ENCODE measurements around the gene NHERF1.

NHERF1 gene

GRCh38 chr17:74790161-74791058 lies 42.0 kb downstream of the NHERF1 start:
- DNase-seq: no peak

DNA sequence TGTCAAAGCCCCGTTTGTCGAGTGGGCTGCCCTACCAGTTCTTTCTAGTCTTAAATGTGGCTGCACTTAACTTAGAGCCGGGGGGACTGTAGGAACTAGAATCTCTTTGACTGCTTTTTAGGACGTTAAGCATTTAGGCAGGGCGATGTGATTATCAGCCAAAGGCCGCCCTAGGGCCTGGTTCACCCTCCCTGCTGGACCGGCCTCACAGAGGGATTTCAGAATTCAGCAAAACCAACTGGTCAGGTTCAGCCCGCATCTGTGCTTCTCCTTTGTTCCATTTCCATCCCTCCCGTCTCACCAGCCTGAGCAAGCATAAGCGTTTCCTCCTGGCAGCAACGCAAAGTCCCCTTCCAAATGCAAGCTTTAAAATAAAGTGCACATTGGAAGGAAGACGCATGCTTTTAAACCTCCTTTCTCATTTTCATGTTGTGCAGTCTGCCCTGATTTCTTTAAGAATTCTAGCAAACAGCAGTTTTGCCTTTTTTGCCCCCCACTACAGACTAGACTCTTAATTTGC lies 44.2 kb downstream of the NHERF1 start:
- no peak for DNase-seq

- no peak for DNase-seq
Measured at GRCh38 chr17:74795327-74796020, 47.0 kb downstream of the NHERF1 start.

DNA sequence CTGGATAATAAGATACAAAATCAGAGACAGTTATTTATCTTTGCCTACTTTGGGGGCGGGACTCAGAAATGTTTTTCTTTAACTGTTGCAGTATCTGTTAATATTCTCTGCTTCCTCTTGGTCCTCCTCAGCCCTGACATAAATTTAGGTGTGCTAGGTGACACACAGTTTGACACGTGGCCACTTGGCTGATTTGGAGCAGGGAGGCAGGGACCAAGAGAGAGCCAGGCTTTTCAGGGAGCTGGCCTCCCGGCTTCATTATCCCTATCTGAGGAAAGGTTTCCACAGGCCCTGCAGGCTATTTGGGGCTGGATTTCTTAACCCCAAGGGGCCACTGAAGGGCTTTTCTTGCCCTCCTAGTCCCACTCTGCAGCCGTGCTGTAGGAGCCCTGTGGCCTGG lies 47.8 kb downstream of the NHERF1 start:
- DNase-seq: no peak

GRCh38 chr17:74796866-74797265 lies 48.4 kb downstream of the NHERF1 start:
- no peak for DNase-seq

DNA sequence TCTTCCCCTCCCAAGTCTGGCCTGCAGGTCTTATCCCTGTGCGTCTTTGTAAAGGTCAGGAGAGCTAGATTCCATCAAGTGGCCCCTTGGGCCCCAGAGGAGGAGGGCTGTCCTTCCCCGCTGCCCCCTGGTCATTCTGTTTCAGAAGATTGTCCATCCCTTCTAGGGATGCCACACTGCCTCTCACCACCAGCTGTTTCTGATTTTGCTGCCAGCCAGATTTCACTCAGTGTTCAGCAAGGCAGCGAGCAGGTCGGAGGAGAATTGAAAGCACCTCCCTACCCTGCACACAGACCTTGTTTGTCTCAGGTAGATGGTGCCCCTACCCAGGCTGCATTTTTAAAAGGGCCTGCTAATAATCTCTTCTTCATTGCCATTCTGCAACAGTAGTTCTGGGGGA lies 49.4 kb downstream of the NHERF1 start:
- no peak for DNase-seq

GRCh38 chr17:74798239-74798707 lies 49.8 kb downstream of the NHERF1 start:
- DNase-seq: no peak

- no peak for DNase-seq
Measured at GRCh38 chr17:74799097-74799496, 50.7 kb downstream of the NHERF1 start.

DNA sequence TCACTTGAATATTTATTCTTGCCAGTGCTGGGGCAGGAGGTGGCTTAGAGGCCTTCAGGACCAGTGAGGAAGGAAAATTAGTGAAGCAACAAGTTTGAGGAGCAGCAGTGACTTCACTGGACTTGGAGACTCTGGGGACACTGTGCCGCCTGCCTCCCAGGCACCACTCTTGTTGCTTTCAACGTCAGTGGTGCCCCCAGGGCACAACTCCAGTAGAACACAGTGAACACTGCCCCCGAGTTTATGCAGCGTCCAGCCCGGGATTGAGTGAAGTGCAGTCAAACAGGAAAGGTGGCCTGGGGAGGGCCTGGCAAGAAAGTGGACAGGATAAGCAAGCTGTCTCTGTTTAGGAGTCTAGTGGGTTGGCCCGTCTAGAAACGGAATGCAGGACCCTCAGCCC lies 52.1 kb downstream of the NHERF1 start:
- DNase-seq: no peak

GRCh38 chr17:74801896-74802295 lies 53.5 kb downstream of the NHERF1 start:
- no peak for DNase-seq

DNA sequence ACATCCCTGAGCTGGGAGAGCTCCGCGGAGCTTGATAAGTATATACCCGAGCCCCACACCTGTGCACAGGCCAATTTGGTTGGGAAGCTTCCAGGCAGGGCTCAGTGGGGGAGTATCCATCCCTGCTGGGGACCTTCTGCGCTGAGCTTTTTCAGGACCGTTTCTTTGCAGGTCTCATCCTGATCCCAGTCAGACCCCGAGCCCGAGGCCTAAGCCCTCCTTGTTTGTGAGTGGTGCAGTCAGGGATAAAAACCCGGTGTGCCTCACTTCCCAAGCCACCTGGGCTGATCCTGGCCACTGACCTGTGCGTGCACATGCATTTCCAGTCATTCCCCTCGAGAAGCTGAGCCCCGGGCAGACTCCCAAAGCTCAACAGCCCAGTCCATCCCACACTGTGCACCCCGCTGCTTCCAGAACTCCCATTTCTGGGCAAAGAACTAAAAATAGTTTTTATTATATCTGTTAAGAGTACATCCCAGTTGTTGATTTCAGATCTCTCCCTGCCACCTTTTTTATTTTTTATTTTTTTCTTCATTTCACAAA lies 55.0 kb downstream of the NHERF1 start:
- DNase-seq: no peak

DNA sequence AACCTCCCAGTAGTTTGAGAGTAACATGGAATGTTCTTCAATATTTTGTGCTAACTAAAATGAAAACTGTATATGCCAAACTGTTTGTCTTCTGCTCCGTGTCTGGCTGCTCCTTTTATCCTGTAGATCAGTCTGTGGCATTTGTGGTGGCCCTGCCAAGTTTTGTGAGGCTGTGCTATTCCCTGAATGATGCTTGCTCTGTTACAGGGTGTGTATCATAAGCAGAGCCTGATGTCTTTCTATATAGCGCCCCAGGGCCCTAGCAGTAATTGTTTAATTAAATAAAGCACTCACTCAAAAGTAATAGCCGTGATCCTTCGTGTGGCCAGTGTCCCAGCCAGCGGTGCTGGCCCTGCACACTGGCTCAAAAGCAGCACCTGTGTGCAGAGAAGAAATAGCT lies 55.5 kb downstream of the NHERF1 start:
- no peak for DNase-seq

DNA sequence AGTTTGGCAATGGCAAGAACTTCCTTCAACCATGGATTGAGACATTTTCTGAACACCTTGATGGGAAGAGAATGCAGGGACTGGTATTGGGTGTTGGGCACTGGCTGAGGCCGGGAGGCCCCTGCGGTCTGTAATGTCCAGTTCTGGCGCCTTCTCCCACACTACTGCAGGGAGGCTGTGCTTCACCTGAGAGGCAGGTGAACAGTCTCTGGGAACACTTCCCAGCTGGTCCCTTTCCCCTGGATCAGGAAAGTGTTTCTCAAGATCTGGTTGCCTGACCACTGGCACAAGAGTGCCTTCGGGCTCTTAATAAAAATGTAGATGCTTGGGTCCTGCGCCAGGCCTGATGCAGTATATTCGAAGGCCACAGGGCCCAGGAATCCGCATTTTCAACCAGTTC lies 56.3 kb downstream of the NHERF1 start:
- DNase-seq: no peak

GRCh38 chr17:74805591-74805991 lies 57.2 kb downstream of the NHERF1 start:
- no peak for DNase-seq

GRCh38 chr17:74806334-74806733 lies 57.9 kb downstream of the NHERF1 start:
- no peak for DNase-seq

GRCh38 chr17:74807441-74807840 lies 59.0 kb downstream of the NHERF1 start:
- DNase-seq: no peak

DNA sequence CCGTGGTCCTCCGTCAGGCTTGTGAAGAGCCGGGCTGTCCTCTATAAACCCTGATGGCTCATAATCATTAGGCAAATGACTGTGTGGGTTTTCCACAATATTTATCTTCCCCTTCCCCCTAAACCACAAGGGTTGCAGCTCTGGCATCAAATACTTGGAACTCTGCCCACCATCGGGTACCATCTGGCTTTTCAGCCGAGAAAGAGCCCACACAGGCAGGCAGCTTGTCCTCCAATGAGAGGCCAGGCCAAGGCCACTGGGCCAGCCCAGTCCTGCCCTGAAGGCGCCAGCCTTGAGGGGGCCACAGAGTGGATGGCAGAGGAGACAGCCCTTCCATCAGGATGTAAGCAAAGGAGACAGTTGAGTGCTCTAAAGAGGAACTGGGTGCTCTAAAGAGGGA lies 59.5 kb downstream of the NHERF1 start:
- DNase-seq: no peak

DNA sequence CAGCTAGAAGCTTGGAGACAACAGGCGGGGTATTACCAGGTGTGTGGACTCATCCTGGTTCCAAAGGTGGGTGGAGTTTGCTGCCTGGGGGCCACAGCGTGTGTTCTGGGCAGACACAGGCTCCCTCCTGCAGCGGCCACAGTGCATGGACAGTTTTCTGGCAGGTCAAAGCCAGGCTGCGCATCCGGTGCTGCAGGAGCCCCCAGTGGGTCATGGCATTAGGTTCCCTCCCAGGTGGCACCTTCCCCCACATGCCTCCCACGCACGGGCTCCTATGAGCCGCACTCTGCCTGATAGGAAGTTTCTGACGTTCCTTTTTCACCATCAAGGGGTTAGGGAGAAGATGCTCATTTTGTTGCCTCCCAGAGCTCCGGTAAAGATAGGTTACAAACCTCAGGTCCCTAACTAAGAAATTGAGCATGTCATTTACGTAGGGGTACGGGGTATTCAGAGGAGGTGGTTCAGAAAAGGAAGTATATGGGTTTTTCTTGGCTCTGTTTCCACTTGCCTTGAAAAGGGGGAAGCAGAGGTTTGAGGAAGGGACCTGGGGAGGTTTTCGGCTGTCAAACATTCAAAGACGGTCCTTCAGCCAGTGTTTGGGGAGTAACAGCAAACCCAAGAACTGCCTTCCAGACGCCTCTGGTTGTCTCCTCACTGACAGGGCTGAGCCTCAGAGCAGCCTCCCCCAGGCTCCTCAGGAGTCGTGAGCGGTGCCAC lies 60.4 kb downstream of the NHERF1 start:
- no peak for DNase-seq

GRCh38 chr17:74810699-74811485 lies 62.5 kb downstream of the NHERF1 start:
- no peak for DNase-seq

DNA sequence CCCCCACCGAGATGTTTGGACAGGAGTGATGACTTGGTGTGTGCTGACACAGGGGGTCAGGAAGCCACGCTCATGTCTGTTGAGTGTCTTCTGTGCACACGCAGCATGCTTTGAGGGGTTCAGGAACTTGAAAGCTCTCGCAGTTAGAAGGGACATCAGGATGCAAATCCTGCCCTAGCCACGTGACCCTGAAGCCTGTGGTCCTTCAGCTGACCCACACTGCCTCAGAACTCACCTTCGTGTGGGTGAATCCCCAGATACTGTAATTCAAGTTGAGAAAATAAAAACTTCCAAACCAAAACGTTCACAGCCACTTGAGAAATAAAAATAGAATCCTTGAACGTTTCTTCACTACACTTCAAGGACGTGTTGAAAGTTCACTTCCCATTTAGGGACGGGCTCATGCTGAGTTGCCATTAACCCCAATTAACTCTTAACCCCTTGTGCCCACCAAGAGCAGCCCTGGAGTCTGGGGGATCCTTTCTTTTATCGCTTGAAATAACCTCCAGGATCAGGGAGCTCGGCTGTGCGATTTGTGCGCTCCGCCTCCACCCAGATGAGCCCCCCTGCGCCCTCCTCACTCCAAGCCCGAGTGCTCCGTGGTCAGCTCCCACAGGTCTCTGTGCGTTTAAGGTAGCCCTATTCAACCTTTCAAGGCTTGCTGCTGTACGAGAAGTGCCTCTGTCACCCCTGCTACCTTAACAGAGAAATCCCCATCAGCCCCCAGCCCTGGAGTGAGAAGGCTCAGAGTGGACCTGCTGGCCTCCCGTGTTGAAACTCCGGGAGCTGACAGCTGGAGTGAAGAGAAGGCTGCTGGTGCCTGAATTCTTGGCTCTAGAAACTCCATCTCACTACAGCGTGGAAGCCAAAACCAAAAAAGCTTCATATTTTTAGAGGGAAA lies 63.9 kb downstream of the NHERF1 start:
- no peak for DNase-seq

- no peak for DNase-seq
Measured at GRCh38 chr17:74814453-74814852, 66.0 kb downstream of the NHERF1 start.
